Fibroblast of lung (primary cell): ENCODE data around the gene ABCB8. TPM values are rescaled to one million over a fixed set of nuclear protein-coding genes. Genes with fewer than 3 reads are reported as not detected.

Experiments
- DNase-seq, 2 donors: peaks; one replicate each; pipeline versions ENCODE4 v3.0.0 to v3.0.0-alpha.2; 2010; ENCODE audit warnings: low read depth in 2 of 2
- H2AFZ ChIP-seq: 2 replicates; pipeline ENCODE4 v1.5.1; 2012; ENCODE audit warnings: low read length, control low read depth, inconsistent platforms
- H3K27ac ChIP-seq: 2 replicates; pipeline ENCODE4 v1.5.1; 2011; ENCODE audit warnings: low read length, control low read depth; ENCODE audit not compliant: insufficient read depth
- H3K27me3 ChIP-seq: 2 replicates; pipeline ENCODE4 v1.5.1; 2011; ENCODE audit warnings: mild to moderate bottlenecking, low read length; ENCODE audit not compliant: control insufficient read depth, insufficient read depth
- H3K36me3 ChIP-seq: 2 replicates; pipeline ENCODE4 v1.5.1; 2011; ENCODE audit warnings: low read length; ENCODE audit not compliant: control insufficient read depth, insufficient read depth
- H3K4me1 ChIP-seq: 2 replicates; pipeline ENCODE4 v1.5.1; 2011; ENCODE audit warnings: low read length; ENCODE audit not compliant: control insufficient read depth, insufficient read depth; ENCODE audit errors: extremely low read depth
- H3K4me2 ChIP-seq: 2 replicates; pipeline ENCODE4 v1.5.1; 2011; ENCODE audit warnings: low read length, control low read depth; ENCODE audit not compliant: insufficient read depth; ENCODE audit errors: extremely low read depth
- H3K4me3 ChIP-seq, 4 experiments: fragments of 200-600 bp in 1 of 4; sonication (generic) in 1 of 4; replicated peaks in 1 of 4; 2 replicates each; pipeline ENCODE4 v1.5.1; 2011 to 2016; ENCODE audit warnings: low read length in 4 of 4, low read depth in 3 of 4, mild to moderate bottlenecking in 3 of 4, control low read depth in 2 of 4, inconsistent platforms in 1 of 4, mixed read lengths in 1 of 4; ENCODE audit not compliant: insufficient read depth in 1 of 4; ENCODE audit errors: control extremely low read depth in 1 of 4
- H3K79me2 ChIP-seq: 2 replicates; pipeline ENCODE4 v1.5.1; 2012; ENCODE audit warnings: mild to moderate bottlenecking, low read length, inconsistent platforms; ENCODE audit not compliant: control insufficient read depth, insufficient read depth
- H3K9ac ChIP-seq: 2 replicates; pipeline ENCODE4 v1.5.1; 2011; ENCODE audit warnings: mild to moderate bottlenecking, low read length, control low read depth; ENCODE audit not compliant: insufficient read depth
- H3K9me3 ChIP-seq: 2 replicates; pipeline ENCODE4 v1.5.1; 2012; ENCODE audit warnings: low read depth, low read length; ENCODE audit not compliant: control insufficient read depth, insufficient read depth
- H4K20me1 ChIP-seq: 2 replicates; pipeline ENCODE4 v1.5.1; 2011; ENCODE audit warnings: low read length; ENCODE audit not compliant: control insufficient read depth, insufficient read depth; ENCODE audit errors: extremely low read depth
- EZH2 ChIP-seq: IDR thresholded peaks from 2 replicates; pipeline ENCODE4 v1.5.1; 2012; ENCODE audit warnings: low read length, control low read depth, mild to moderate bottlenecking; ENCODE audit errors: missing control alignments
- polyA plus RNA-seq, 2 donors: library from polyadenylated mRNA; depleted of rRNA in 1 of 2; stranded (reverse) in 1 of 2; unstranded in 1 of 2; fragments of >200 nt; gene quantifications; 2 replicates each; pipeline ENCODE4 v1.2.1, GENCODE V29; 2011 to 2012; ENCODE audit warnings: missing spikeins in 1 of 2
- total RNA-seq: library from RNA; depleted of rRNA; stranded (reverse); fragments of >200 nt; gene quantifications from 2 replicates; pipeline ENCODE4 v1.2.1, GENCODE V29; 2014
- TF ChIP-seq, protein P1 (sequence below), 2 donors: IDR thresholded peaks in 1 of 2; conservative IDR thresholded peaks in 1 of 2; 1 replicate in 1 of 2; 2 replicates in 1 of 2; pipeline ENCODE4 v1.5.1; 2011 to 2012; ENCODE audit warnings: low read length in 2 of 2, control low read depth in 1 of 2, inconsistent platforms in 1 of 2, low read depth in 1 of 2, mild to moderate bottlenecking in 1 of 2

ABCB8 gene
- total and polyA plus RNA-seq, 2 donors (not counting 1 experiment from before 2014, with no cell fraction given), result 12.1 to 20.0 TPM

- Histone ChIP-seq H3K79me2 (peaks cover 3% of the 10 kb centered on the region), H4K20me1 (no peaks in the 10 kb centered on the region), H3K4me2 (no peak overlapping the region), H3K4me1 (no peaks in the 10 kb centered on the region), H3K9ac (no peak overlapping the region), H3K27ac (no peak overlapping the region), H3K4me3 (no peak overlapping the region), H2AFZ (no peak overlapping the region), H3K27me3 (no peaks in the 10 kb centered on the region), H3K9me3 (no peaks in the 10 kb centered on the region), H3K36me3 (peaks cover 44% of the 10 kb centered on the region)
- TF ChIP-seq EZH2, result no peak
- TF ChIP-seq, protein P1, sequence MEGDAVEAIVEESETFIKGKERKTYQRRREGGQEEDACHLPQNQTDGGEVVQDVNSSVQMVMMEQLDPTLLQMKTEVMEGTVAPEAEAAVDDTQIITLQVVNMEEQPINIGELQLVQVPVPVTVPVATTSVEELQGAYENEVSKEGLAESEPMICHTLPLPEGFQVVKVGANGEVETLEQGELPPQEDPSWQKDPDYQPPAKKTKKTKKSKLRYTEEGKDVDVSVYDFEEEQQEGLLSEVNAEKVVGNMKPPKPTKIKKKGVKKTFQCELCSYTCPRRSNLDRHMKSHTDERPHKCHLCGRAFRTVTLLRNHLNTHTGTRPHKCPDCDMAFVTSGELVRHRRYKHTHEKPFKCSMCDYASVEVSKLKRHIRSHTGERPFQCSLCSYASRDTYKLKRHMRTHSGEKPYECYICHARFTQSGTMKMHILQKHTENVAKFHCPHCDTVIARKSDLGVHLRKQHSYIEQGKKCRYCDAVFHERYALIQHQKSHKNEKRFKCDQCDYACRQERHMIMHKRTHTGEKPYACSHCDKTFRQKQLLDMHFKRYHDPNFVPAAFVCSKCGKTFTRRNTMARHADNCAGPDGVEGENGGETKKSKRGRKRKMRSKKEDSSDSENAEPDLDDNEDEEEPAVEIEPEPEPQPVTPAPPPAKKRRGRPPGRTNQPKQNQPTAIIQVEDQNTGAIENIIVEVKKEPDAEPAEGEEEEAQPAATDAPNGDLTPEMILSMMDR (conservative IDR thresholded peaks at IDR 0.05 in 1 of 2, IDR thresholded peaks at IDR 0.05 in 1 of 2; ENCODE audit: low read depth in 1 of 2, low read length in 2 of 2), result no peak
- peak in 1 of 2 donors; percentile 72 for DNase-seq
These were observed 40.0 kb downstream of the ABCB8 start for GRCh38 chr7:151068069-151068773.

GRCh38 chr7:151069841-151070573 is 41.8 kb downstream of the ABCB8 start:
- no peak for DNase-seq
- Histone ChIP-seq H3K79me2 (no peaks in the 10 kb centered on the region), H3K4me1 (no peaks in the 10 kb centered on the region), H2AFZ (no peak overlapping the region), H3K9ac (no peak overlapping the region), H3K27ac (no peak overlapping the region), H3K9me3 (no peaks in the 10 kb centered on the region), H3K4me2 (no peak overlapping the region), H3K4me3 (no peak overlapping the region), H4K20me1 (no peaks in the 10 kb centered on the region), H3K36me3 (peaks cover 42% of the 10 kb centered on the region), H3K27me3 (no peaks in the 10 kb centered on the region)
- TF ChIP-seq, protein P1 (conservative IDR thresholded peaks at IDR 0.05 in 1 of 2, IDR thresholded peaks at IDR 0.05 in 1 of 2; ENCODE audit: low read depth in 1 of 2, low read length in 2 of 2), result no peak
- no peak for TF ChIP-seq EZH2

GRCh38 chr7:151070574-151070960 is 42.3 kb downstream of the ABCB8 start:
- Histone ChIP-seq H3K9me3 (no peaks in the 10 kb centered on the region), H3K27me3 (no peaks in the 10 kb centered on the region), H3K4me3 (no peak overlapping the region), H3K9ac (no peak overlapping the region), H4K20me1 (no peaks in the 10 kb centered on the region), H3K4me2 (no peak overlapping the region), H3K27ac (no peak overlapping the region), H2AFZ (no peak overlapping the region), H3K79me2 (no peaks in the 10 kb centered on the region), H3K4me1 (no peaks in the 10 kb centered on the region), H3K36me3 (peaks cover 42% of the 10 kb centered on the region)
- TF ChIP-seq, protein P1 (conservative IDR thresholded peaks at IDR 0.05 in 1 of 2, IDR thresholded peaks at IDR 0.05 in 1 of 2; ENCODE audit: low read depth in 1 of 2, low read length in 2 of 2), result no peak
- no peak for TF ChIP-seq EZH2
- DNase-seq, result no peak
